H1 (cell line): ENCODE results near the gene THYN1. TPM values are rescaled to one million over a fixed set of nuclear protein-coding genes. Genes with fewer than 3 reads are reported as not detected.

Experiments
- BACH1 ChIP-seq: IDR thresholded peaks from 2 replicates; pipeline ENCODE4 v1.6.1; 2012; ENCODE audit warnings: low read length, improper control_type of control experiment
- CHD2 ChIP-seq: IDR thresholded peaks from 2 replicates; pipeline ENCODE4 v1.6.1; 2012; ENCODE audit warnings: low read length, improper control_type of control experiment
- JUND ChIP-seq: IDR thresholded peaks from 2 replicates; pipeline ENCODE4 v1.6.1; 2011; ENCODE audit warnings: mild to moderate bottlenecking, improper control_type of control experiment, low read length
- RXRA ChIP-seq: IDR thresholded peaks from 2 replicates; pipeline ENCODE4 v1.6.1; 2011; ENCODE audit warnings: low read depth, mild to moderate bottlenecking, low read length, moderate library complexity; ENCODE audit not compliant: insufficient read depth
- polyA plus RNA-seq, 7 experiments: library from polyadenylated mRNA; depleted of rRNA in 3 of 7; stranded (reverse) in 5 of 7; unstranded in 2 of 7; fragments of >200 nt in 5 of 7; fragments of 200-250 nt in 2 of 7; gene quantifications; 1 replicate in 5 of 7; 2 replicates in 1 of 7; 4 replicates in 1 of 7; pipeline versions ENCODE4 v1.2.1 to v1.2.3, GENCODE V29; 2011 to 2013; ENCODE audit warnings: missing spikeins in 2 of 7, mixed read lengths in 2 of 7
- total RNA-seq: library from RNA; stranded (reverse); fragmentation: NEBNext Ultra II Directional; extraction: Animal tissue kit (Norgen Biotek cat#: 25700); gene quantifications from 2 replicates; pipeline ENCODE4 v1.2.1, GENCODE V29; 2021
- TF ChIP-seq, protein P1 (sequence below): IDR thresholded peaks from 2 replicates; pipeline ENCODE4 v1.6.1; 2012; ENCODE audit warnings: inconsistent platforms

THYN1 gene
- total and polyA plus RNA-seq, 2 of the 8 experiments (the other 6 are each of a cell fraction or from before 2014, with no cell fraction given), result 77.3 to 95.1 TPM

DNA sequence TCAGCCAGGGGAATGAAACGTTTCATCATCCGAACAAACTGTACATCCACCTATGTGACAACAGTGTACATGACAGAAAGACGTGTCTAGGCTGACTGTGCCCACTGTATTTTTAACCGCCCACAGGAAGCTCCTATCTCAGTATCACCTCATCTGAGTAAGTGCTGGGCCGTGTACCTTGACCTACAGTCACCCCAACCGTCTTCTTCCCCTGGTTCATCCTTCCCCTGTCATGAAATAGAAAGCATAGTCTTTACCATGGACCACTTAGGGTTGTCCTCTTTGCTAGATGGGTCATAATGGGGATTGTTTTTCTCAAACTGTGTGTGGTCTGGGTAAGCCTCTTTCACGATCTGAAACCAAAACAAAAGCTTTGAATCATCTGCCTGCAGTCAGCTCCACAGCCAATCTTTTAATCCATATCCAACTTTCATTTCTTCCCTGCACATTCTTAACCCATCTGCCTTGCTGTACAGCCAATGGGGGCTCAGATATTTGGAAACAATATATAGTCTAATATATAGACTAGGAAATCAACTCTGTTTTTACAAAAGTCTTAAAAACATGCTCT, 4.2 kb downstream of the THYN1 start (continued):
- TF ChIP-seq, protein P1, sequence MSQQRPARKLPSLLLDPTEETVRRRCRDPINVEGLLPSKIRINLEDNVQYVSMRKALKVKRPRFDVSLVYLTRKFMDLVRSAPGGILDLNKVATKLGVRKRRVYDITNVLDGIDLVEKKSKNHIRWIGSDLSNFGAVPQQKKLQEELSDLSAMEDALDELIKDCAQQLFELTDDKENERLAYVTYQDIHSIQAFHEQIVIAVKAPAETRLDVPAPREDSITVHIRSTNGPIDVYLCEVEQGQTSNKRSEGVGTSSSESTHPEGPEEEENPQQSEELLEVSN, result no peak
- TF ChIP-seq BACH1, result no peak
- TF ChIP-seq RXRA, result no peak
- no peak for TF ChIP-seq CHD2
- TF ChIP-seq JUND, result no peak
